WTC11 (cell line): ENCODE results near the gene DNLZ. TPM values are rescaled to one million over a fixed set of nuclear protein-coding genes. Genes with fewer than 3 reads are reported as not detected.

Experiments used
- ATAC-seq: fragments of 200-7000 bp; cut with Tn5 transposase; 2 replicates; pipeline ENCODE4 v1.10.0; 2021; ENCODE audit warnings: mild to moderate bottlenecking, moderate library complexity
- CTCF ChIA-PET: fragments of 300-600 bp; sonication (Branson Sonifier 250); formaldehyde crosslinking; loops from one replicate; lab custom pipeline; 2021; ENCODE audit warnings: antibody characterized with exemption; lab: Charles Lee
- POLR2A ChIA-PET: fragments of 350-600 bp; sonication (Branson Sonifier 250); formaldehyde crosslinking; loops from one replicate; lab custom pipeline; 2021; ENCODE audit warnings: antibody characterized with exemption; lab: Charles Lee
- DNase-seq: peaks from one replicate; pipeline ENCODE4 v3.0.0; 2021; ENCODE audit warnings: low spot score
- H3K27ac Mint-ChIP-seq: 2 replicates; pipeline ENCODE4 v1.8.0; 2021; ENCODE audit warnings: mixed read lengths
- H3K27me3 Mint-ChIP-seq: 2 replicates; pipeline ENCODE4 v1.8.0; 2021; ENCODE audit warnings: low read depth, mild to moderate bottlenecking, moderate library complexity, mixed read lengths
- H3K36me3 Mint-ChIP-seq: 2 replicates; pipeline ENCODE4 v1.8.0; 2021; ENCODE audit warnings: mixed read lengths
- H3K4me1 Mint-ChIP-seq: 2 replicates; pipeline ENCODE4 v1.8.0; 2022; ENCODE audit warnings: mixed read lengths
- H3K4me3 Mint-ChIP-seq: 2 replicates; pipeline ENCODE4 v1.8.0; 2021; ENCODE audit warnings: mild to moderate bottlenecking, moderate library complexity, mixed read lengths
- H3K9me3 Mint-ChIP-seq: 2 replicates; pipeline ENCODE4 v1.8.0; 2021; ENCODE audit warnings: mixed read lengths
- ARID4B ChIP-seq: sonication (generic); formaldehyde crosslinking; IDR thresholded peaks from 2 replicates; pipeline ENCODE4 v1.8.0; 2023; ENCODE audit warnings: missing genetic modification reagents, mild to moderate bottlenecking, borderline replicate concordance
- ATF3 ChIP-seq: sonication (generic); formaldehyde crosslinking; conservative IDR thresholded peaks from 2 replicates; pipeline ENCODE4 v1.8.1; 2022; ENCODE audit warnings: mild to moderate bottlenecking, missing genetic modification reagents
- FOXP4 ChIP-seq: sonication (generic); formaldehyde crosslinking; IDR thresholded peaks from 2 replicates; pipeline ENCODE4 v1.8.0; 2022; ENCODE audit warnings: mild to moderate bottlenecking, missing genetic modification reagents
- MYBL2 ChIP-seq: sonication (generic); formaldehyde crosslinking; IDR thresholded peaks from 2 replicates; pipeline ENCODE4 v1.8.1; 2023; ENCODE audit warnings: mild to moderate bottlenecking, moderate library complexity, missing genetic modification reagents
- RORB ChIP-seq: fragments of 250-450 bp; sonication (Bioruptor Pico); IDR thresholded peaks from 2 replicates; pipeline ENCODE4 v1.9.0; 2021; ENCODE audit warnings: mild to moderate bottlenecking
- SP1 ChIP-seq: sonication (generic); formaldehyde crosslinking; conservative IDR thresholded peaks from 2 replicates; pipeline ENCODE4 v1.8.1; 2022; ENCODE audit warnings: missing genetic modification reagents
- TCF7 ChIP-seq: sonication (generic); formaldehyde crosslinking; IDR thresholded peaks from 2 replicates; pipeline ENCODE4 v1.8.0; 2022; ENCODE audit warnings: mild to moderate bottlenecking, low read depth, missing genetic modification reagents, moderate library complexity
- ZNF121 ChIP-seq: sonication (generic); formaldehyde crosslinking; IDR thresholded peaks from 2 replicates; pipeline ENCODE4 v1.8.0; 2023; ENCODE audit warnings: missing genetic modification reagents
- ZNF416 ChIP-seq: fragments of 250-450 bp; sonication (Bioruptor Pico); IDR thresholded peaks from 2 replicates; pipeline ENCODE4 v1.9.0; 2021; ENCODE audit warnings: mild to moderate bottlenecking, inconsistent platforms
- total RNA-seq: library from RNA; stranded (reverse); gene quantifications from 3 replicates; pipeline ENCODE4 v1.2.3, GENCODE V29; 2021
- TF ChIP-seq, protein P1 (sequence below): sonication (generic); formaldehyde crosslinking; IDR thresholded peaks from 2 replicates; pipeline ENCODE4 v1.8.1; 2023; ENCODE audit warnings: mild to moderate bottlenecking, missing genetic modification reagents
- TF ChIP-seq, protein P2 (sequence below): fragments of 250-450 bp; sonication (Bioruptor Pico); conservative IDR thresholded peaks from 2 replicates; pipeline ENCODE4 v1.9.0; 2021; ENCODE audit warnings: mild to moderate bottlenecking

DNLZ gene
- total RNA-seq, 1 experiment from 2014 or later = 17.2 TPM

DNA sequence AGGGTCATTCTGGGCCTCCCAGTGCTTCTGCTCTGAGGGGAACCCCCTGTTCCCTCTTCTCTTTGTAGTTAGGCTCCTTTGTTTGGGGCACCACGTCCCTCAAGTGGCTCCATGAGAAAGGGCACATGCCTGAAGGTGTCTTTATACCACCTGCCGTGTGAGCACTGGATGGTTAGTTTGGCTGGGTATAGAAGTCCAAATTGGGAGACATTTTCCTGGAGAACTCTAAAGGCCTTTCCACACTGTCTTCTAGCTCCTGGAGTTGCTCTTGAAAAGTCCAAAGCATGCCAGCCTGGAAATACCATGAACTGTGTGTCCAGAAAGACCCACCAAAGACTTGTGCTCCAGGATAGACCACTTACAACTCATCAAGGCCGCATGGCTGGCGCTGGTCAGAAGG lies 48.6 kb downstream of the DNLZ start (continued):
- TF ChIP-seq, protein P1, sequence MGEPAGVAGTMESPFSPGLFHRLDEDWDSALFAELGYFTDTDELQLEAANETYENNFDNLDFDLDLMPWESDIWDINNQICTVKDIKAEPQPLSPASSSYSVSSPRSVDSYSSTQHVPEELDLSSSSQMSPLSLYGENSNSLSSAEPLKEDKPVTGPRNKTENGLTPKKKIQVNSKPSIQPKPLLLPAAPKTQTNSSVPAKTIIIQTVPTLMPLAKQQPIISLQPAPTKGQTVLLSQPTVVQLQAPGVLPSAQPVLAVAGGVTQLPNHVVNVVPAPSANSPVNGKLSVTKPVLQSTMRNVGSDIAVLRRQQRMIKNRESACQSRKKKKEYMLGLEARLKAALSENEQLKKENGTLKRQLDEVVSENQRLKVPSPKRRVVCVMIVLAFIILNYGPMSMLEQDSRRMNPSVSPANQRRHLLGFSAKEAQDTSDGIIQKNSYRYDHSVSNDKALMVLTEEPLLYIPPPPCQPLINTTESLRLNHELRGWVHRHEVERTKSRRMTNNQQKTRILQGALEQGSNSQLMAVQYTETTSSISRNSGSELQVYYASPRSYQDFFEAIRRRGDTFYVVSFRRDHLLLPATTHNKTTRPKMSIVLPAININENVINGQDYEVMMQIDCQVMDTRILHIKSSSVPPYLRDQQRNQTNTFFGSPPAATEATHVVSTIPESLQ = no peak
- no peak for TF ChIP-seq TCF7 (CRISPR knock-in tag)
- no peak for TF ChIP-seq RORB (CRISPR knock-in tag)
- TF ChIP-seq ZNF416 (CRISPR knock-in tag) = no peak
- no peak for TF ChIP-seq ARID4B

DNA sequence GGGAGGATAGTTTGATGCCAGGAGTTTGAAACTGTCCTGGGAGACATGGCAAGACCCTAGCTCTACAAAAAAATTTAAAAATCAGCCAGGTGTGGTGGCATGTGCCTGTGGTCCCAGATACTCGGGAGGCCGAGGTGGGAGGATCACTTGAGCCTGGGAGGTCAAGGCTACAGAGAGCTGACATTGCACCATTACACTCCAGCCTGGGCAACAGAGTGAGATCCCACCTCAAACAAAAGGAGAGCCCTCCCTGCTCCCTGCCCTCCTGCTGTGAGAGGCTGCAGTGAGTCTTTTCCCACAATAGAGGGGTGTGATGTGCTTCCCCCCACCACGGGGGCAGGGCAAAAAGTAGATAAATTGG lies 49.5 kb downstream of the DNLZ start:
- ChIA-PET POLR2A (interaction anchor here (1.1 kb wide), 1 partner anchor 49 kb away, joined by 3 read pairs; no protein-coding TSS in a partner anchor), CTCF (interaction anchor here (1.6 to 1.8 kb wide), 2 partner anchors 26 to 49 kb away, joined by 9 to 10 read pairs; partner anchors contain the start of gene DNLZ)
- Mint-ChIP-seq H3K27ac (no peak overlapping the region), H3K4me1 (no peaks in the 10 kb centered on the region), H3K27me3 (no peaks in the 10 kb centered on the region; the same call in 1 of the 2 replicates), H3K9me3 (peaks cover 24% of the 10 kb centered on the region), H3K36me3 (peaks cover 20% of the 10 kb centered on the region), H3K4me3 (no peak overlapping the region)
- ATAC-seq (no peak), DNase-seq (no peak)
- TF ChIP-seq FOXP4 (CRISPR knock-in tag) (no peak), SP1 (no peak), ZNF121 (CRISPR knock-in tag) (peak; percentile 65), TCF7 (CRISPR knock-in tag) (no peak), MYBL2 (no peak), ATF3 (CRISPR knock-in tag) (no peak)
- TF ChIP-seq, protein P2, sequence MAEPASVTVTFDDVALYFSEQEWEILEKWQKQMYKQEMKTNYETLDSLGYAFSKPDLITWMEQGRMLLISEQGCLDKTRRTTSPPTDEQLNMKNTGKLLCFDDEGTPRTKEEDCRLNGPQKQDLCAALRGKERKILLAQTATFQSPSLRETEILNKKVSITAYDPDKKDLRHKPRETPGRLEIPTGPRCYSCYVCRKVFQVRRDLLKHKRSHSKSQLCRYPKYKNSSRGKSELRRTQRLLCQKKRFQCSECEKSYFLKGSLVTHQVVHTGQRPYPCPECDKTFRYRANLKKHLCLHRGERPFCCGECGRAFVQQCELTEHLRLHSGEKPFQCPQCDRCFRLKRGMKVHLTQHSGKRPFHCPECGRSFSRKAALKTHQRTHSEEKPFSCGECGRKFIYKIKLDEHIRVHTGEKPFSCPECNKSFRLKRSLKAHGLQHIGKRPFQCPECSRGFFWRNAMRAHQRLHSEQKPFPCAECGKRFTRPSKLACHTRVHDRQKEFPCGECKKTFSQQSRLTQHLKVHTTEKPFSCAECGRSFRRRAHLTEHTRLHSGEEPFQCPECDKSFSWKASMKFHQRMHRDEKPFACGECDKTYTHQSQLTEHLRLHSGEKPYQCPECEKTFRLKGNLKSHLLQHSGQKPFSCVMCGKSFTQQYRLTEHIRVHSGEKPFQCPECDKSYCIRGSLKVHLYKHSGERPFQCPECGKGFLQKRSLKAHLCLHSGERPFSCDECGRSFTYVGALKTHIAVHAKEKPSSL (CRISPR knock-in tag) = no peak
